Prostate gland (tissue), 2 donors: Measurements from ENCODE around the gene PHACTR2.

Experiments
- CTCF ChIP-seq, 4 experiments: fragments of 200-600 bp in 2 of 4; fragments of 450-650 bp in 2 of 4; sonication (generic) in 2 of 4; IDR thresholded peaks; 1 replicate in 3 of 4; 2 replicates in 1 of 4; pipeline ENCODE4 v1.5.1; 2016 to 2019; ENCODE audit warnings: antibody characterized with exemption in 4 of 4, mild to moderate bottlenecking in 2 of 4, moderate library complexity in 2 of 4
- POLR2A ChIP-seq: fragments of 450-650 bp; IDR thresholded peaks from one replicate; pipeline ENCODE4 v1.6.1; 2016; ENCODE audit warnings: antibody characterized with exemption, mild to moderate bottlenecking

GRCh38 chr6:143699430-143699825 lies 21.7 kb downstream of the PHACTR2 start:
- TF ChIP-seq CTCF (IDR thresholded peaks at IDR 0.05), result no peak
- no peak for TF ChIP-seq POLR2A
